ENCODE measurements around the gene COL18A1. TPM values are rescaled to one million over a fixed set of nuclear protein-coding genes. Genes with fewer than 3 reads are reported as not detected.
A peak's percentile ranks its signal among the peaks of the same experiment; 100 is the strongest.

COL18A1 gene
- total RNA-seq, 4 donors from 2014 or later = 18.6 to 85.0 (median 33.0) TPM

DNA sequence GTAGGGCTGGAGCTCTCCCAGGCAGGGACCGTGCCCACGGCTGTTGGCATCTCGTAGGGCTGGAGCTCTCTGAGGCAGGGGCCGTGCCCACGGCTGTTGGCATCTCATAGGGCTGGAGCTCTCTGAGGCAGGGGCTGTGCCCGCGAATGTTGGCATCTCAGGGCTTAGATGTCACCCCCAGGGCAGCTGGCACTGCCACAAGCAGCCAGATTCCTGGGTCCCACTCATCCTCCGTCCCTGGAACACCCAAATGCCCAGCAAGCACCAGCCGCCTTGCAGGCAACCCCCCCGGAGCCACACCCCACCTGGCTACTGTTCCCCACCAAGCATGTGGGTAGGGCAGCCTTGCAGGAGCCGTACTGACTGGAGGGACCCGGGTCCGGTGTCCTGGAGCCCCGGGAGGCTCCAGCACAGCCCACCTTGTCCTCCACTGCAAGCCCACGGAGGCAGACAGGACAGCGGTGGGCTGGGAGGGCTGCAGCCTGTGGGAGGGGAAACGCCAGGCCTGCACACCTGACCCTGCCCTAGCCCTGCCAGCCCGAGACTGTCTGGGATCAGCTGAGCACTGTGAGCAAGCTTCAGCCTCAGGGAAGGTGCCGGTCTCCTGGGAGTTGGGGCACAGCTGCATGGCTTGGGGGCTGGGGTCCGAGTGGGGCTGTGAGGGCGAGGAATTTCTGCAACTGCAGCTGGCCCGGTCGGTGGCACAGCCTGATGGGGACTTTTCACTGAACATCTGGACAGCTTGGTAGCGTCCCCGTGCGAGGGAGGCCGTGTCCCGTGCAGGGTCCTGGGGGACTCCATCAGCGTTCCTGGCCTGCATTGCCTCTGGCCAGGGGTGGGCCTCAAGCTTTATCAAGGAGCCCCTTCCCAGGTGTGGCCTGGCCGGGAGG, 53.6 kb downstream of the COL18A1 start:
- Histone ChIP-seq H3K9me3 (no peaks in the 10 kb centered on the region), H3K4me3 (no peak overlapping the region), H3K4me1 (peaks cover 0 to 9% (median 0%) of the 10 kb centered on the region in 4 donors)

DNA sequence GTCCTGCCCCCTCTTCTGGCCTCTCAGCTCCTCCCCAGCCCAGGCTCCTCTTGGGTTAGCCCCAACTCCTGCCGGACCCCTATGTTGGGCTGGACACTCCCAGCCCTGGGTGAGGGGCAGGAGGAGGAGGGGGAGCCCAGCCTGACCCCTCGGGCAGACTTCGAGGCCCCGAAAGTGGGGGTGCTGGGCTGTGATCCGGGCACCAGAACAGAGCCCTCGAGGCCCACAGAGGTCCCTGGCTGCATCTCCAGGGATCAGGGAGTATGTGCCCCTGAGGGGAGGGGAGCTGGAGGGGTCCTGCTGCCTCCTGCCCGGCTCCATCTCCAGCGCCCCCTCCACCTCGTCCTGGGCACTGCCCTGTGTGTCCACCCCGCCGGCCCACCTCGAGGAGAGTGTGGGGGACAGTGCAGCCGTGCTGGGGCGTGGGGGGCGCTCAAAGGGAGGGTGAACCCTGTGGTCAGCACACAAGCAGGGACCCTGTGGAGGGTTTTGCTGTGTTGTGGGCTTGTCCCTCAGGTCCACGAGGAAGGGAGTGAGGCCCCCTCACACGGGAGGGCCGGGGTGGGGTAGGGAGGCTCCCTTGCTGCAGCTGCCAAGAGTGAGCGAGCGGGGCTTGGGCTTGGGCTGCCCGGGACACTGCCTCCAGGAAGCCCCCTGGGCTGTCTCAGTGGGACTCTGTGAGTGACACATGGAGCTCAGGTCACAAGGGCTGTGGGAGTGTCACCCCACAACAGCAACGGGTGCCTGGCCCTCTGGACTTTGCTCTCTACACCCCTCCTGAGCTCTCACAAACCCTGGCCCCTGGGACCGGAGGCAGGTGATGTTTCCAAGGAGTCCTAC, 54.4 kb downstream of the COL18A1 start:
- Histone ChIP-seq H3K4me3 (no peak overlapping the region), H3K36me3 (no peaks in the 10 kb centered on the region), H3K27me3 (no peaks in the 10 kb centered on the region), H3K27ac (no peak overlapping the region), H3K4me1 (peaks cover 0 to 9% (median 0%) of the 10 kb centered on the region in 4 donors), H3K9me3 (no peaks in the 10 kb centered on the region)
- DNase-seq = peak in 1 of 3 donors; percentile 42
- TF ChIP-seq, protein P1, sequence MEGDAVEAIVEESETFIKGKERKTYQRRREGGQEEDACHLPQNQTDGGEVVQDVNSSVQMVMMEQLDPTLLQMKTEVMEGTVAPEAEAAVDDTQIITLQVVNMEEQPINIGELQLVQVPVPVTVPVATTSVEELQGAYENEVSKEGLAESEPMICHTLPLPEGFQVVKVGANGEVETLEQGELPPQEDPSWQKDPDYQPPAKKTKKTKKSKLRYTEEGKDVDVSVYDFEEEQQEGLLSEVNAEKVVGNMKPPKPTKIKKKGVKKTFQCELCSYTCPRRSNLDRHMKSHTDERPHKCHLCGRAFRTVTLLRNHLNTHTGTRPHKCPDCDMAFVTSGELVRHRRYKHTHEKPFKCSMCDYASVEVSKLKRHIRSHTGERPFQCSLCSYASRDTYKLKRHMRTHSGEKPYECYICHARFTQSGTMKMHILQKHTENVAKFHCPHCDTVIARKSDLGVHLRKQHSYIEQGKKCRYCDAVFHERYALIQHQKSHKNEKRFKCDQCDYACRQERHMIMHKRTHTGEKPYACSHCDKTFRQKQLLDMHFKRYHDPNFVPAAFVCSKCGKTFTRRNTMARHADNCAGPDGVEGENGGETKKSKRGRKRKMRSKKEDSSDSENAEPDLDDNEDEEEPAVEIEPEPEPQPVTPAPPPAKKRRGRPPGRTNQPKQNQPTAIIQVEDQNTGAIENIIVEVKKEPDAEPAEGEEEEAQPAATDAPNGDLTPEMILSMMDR (IDR thresholded peaks at IDR 0.05) = no peak
- no peak for TF ChIP-seq POLR2A (IDR thresholded peaks at IDR 0.05)

More for the DNA sequence above, 53.6 kb downstream of the COL18A1 start:
- no peaks in the 10 kb centered on the region for H3K36me3 ChIP-seq
- TF ChIP-seq POLR2A (IDR thresholded peaks at IDR 0.05) = no peak
- TF ChIP-seq, protein P1 (IDR thresholded peaks at IDR 0.05) = no peak
- no peaks in the 10 kb centered on the region for H3K27me3 ChIP-seq
- DNase-seq = no peak
- no peak overlapping the region for H3K27ac ChIP-seq

DNA sequence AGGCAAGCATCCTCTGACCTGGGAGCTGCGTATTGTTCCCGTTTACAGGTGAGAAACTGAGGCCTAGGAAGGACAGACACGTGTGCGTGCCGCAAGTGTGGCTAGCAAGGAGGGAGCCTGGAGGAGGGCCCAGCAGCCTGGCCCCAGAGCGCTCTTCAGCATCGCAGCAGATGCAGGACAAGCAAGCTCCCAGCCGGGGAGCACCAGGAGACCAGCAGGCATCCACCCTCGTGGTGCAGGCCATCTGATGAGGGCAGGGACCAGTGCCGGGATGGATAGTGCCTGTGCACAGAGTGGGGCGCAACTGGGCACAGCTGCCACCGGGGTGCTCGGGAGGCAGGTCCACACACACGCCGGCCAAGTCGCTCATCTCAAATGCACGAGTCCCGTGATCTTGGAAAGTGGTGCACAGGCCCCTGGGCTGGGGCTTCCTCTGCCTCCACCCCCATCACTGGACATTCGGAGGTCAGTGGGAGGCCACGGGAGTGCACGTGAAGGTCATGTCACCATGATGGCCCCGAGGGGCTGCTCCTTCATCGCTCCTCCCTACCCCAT, 55.1 kb downstream of the COL18A1 start:
- no peaks in the 10 kb centered on the region for H3K36me3 ChIP-seq
- H3K4me1 ChIP-seq = peaks cover 0 to 5% (median 0%) of the 10 kb centered on the region in 4 donors
- TF ChIP-seq, protein P1 (IDR thresholded peaks at IDR 0.05) = no peak
- TF ChIP-seq POLR2A (IDR thresholded peaks at IDR 0.05) = no peak
- no peaks in the 10 kb centered on the region for H3K9me3 ChIP-seq
- H3K27me3 ChIP-seq = no peaks in the 10 kb centered on the region
- peak in 1 of 3 donors; percentile 37 for DNase-seq
- no peak overlapping the region for H3K4me3 ChIP-seq
- H3K27ac ChIP-seq = no peak overlapping the region

DNA sequence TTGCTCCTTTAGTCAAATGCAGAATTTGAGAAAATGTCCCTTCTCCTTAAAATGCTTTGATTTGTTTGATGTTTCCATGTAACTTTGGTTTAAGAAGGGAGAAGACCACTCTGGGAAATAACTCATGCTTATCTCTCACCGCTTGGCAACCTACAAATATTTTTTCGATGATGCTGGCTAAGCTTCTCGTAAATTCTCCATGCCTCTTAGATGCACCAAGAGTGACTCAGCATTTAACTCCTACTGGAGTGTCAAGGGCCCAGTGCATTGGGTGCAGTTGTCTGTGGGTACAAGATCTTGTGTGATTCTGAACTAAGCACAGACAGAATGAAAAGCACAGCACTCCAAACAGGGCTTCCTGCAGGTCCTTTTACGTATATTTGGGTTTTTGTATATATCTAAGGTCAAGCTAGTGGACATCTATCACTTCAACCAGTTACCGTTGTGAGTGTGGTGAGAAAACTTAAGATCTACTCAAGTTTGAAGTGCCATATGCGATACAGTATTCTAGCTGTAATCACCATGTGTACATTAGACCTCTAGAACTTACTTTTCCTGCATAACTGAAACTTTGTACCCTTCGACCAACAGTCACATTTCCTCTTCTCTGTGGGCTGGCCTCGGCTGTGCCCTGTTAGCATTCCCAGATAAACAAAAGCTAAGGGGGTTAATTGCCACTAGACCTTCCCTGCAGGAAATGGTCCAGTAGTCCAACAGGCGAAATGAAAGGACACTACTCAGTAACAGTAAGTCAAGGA, 55.8 kb downstream of the COL18A1 start:
- Histone ChIP-seq H3K9me3 (no peaks in the 10 kb centered on the region), H3K4me3 (no peak overlapping the region), H3K27me3 (no peaks in the 10 kb centered on the region), H3K4me1 (peaks cover 0 to 5% (median 0%) of the 10 kb centered on the region in 4 donors), H3K27ac (no peak overlapping the region), H3K36me3 (no peaks in the 10 kb centered on the region)
- DNase-seq = no peak
- TF ChIP-seq, protein P1 (IDR thresholded peaks at IDR 0.05) = no peak
- no peak for TF ChIP-seq POLR2A (IDR thresholded peaks at IDR 0.05)

DNA sequence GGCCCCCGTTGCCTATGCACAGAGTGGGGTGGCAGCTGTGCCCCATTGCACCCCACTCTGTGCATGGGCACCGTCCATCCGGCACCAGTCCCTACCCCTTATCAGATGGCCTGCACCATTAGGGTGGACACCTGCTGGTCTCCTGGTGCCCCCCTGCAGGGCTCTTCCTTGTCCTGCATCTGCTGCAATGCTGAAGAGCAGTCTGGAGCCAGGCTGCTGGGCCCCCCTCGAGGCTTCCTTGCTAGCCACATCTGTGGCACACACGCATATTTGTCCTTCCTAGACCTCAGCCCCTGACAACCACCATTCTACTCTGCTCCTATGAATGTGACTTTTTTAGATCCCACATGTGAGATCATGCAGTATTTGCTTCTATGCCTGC, 56.4 kb downstream of the COL18A1 start:
- Histone ChIP-seq H3K27me3 (no peaks in the 10 kb centered on the region), H3K4me1 (peaks cover 0 to 5% (median 0%) of the 10 kb centered on the region in 4 donors), H3K9me3 (no peaks in the 10 kb centered on the region), H3K36me3 (no peaks in the 10 kb centered on the region), H3K4me3 (no peak overlapping the region), H3K27ac (no peak overlapping the region)
- peak in 1 of 3 donors; percentile 18 for DNase-seq
- TF ChIP-seq, protein P1 (IDR thresholded peaks at IDR 0.05) = no peak
- no peak for TF ChIP-seq POLR2A (IDR thresholded peaks at IDR 0.05)
